HEK293 (cell line): Measurements from ENCODE around the gene MAPK8IP3.
A peak's percentile ranks its signal among the peaks of the same experiment; 100 is the strongest.

Experiments
- GFI1B ChIP-seq: fragments of 450-650 bp; formaldehyde crosslinking; IDR thresholded peaks from 2 replicates; pipeline ENCODE4 v1.5.1; 2016; ENCODE audit warnings: missing biosample characterization, missing genetic modification characterization
- IKZF3 ChIP-seq: fragments of 450-650 bp; IDR thresholded peaks from 2 replicates; pipeline ENCODE4 v1.5.0; 2018; ENCODE audit warnings: missing biosample characterization, mild to moderate bottlenecking, missing genetic modification characterization, moderate library complexity
- KLF10 ChIP-seq: fragments of 450-650 bp; IDR thresholded peaks from 2 replicates; pipeline ENCODE4 v1.5.1; 2018; ENCODE audit warnings: missing biosample characterization, mild to moderate bottlenecking, missing genetic modification characterization
- KLF8 ChIP-seq: fragments of 450-650 bp; formaldehyde crosslinking; IDR thresholded peaks from 2 replicates; pipeline ENCODE4 v1.5.1; 2016; ENCODE audit warnings: missing biosample characterization, missing genetic modification characterization
- PRDM1 ChIP-seq: fragments of 450-650 bp; formaldehyde crosslinking; IDR thresholded peaks from 2 replicates; pipeline ENCODE4; 2016; ENCODE audit warnings: missing biosample characterization, missing genetic modification characterization
- YY2 ChIP-seq: fragments of 450-650 bp; formaldehyde crosslinking; IDR thresholded peaks from 2 replicates; pipeline ENCODE4 v1.5.1; 2016; ENCODE audit warnings: missing biosample characterization, missing genetic modification characterization
- ZNF10 ChIP-seq: fragments of 450-650 bp; formaldehyde crosslinking; IDR thresholded peaks from 2 replicates; pipeline ENCODE4 v1.5.1; 2017; ENCODE audit warnings: missing biosample characterization, missing genetic modification characterization
- ZNF133 ChIP-seq: fragments of 450-650 bp; formaldehyde crosslinking; IDR thresholded peaks from 2 replicates; pipeline ENCODE4 v1.5.1; 2016; ENCODE audit warnings: missing biosample characterization, missing genetic modification characterization
- ZNF155 ChIP-seq: fragments of 450-650 bp; formaldehyde crosslinking; IDR thresholded peaks from 2 replicates; pipeline ENCODE4 v1.5.1; 2016; ENCODE audit warnings: missing biosample characterization, missing genetic modification characterization
- ZNF16 ChIP-seq: fragments of 450-650 bp; formaldehyde crosslinking; IDR thresholded peaks from 2 replicates; pipeline ENCODE4 v1.5.1; 2016; ENCODE audit warnings: low read depth, missing biosample characterization, missing genetic modification characterization
- ZNF214 ChIP-seq: fragments of 450-650 bp; formaldehyde crosslinking; IDR thresholded peaks from 2 replicates; pipeline ENCODE4 v1.5.1; 2017; ENCODE audit warnings: missing biosample characterization, mild to moderate bottlenecking, missing genetic modification characterization, borderline replicate concordance
- ZNF248 ChIP-seq: fragments of 450-650 bp; formaldehyde crosslinking; IDR thresholded peaks from 2 replicates; pipeline ENCODE4 v1.5.1; 2017; ENCODE audit warnings: missing biosample characterization, missing genetic modification characterization
- ZNF324 ChIP-seq: fragments of 450-650 bp; formaldehyde crosslinking; IDR thresholded peaks from 2 replicates; pipeline ENCODE4 v1.5.1; 2016; ENCODE audit warnings: missing biosample characterization, missing genetic modification characterization
- ZNF366 ChIP-seq: fragments of 450-650 bp; formaldehyde crosslinking; conservative IDR thresholded peaks from 2 replicates; pipeline ENCODE4 v1.5.1; 2016; ENCODE audit warnings: missing biosample characterization, missing genetic modification characterization
- ZNF501 ChIP-seq: fragments of 450-650 bp; formaldehyde crosslinking; IDR thresholded peaks from 2 replicates; pipeline ENCODE4 v1.5.1; 2016; ENCODE audit warnings: missing biosample characterization, missing genetic modification characterization
- ZNF510 ChIP-seq: fragments of 450-650 bp; formaldehyde crosslinking; IDR thresholded peaks from 2 replicates; pipeline ENCODE4 v1.5.1; 2018; ENCODE audit warnings: mild to moderate bottlenecking, missing genetic modification characterization, missing biosample characterization; ENCODE audit not compliant: insufficient replicate concordance
- ZNF585B ChIP-seq: fragments of 450-650 bp; formaldehyde crosslinking; IDR thresholded peaks from 2 replicates; pipeline ENCODE4 v1.5.1; 2016; ENCODE audit warnings: missing biosample characterization, missing genetic modification characterization
- TF ChIP-seq, protein P1 (sequence below): fragments of 450-650 bp; formaldehyde crosslinking; conservative IDR thresholded peaks from 2 replicates; pipeline ENCODE4 v1.5.1; 2016; ENCODE audit warnings: low read depth, missing biosample characterization, missing genetic modification characterization
- TF ChIP-seq, protein P2 (sequence below): fragments of 450-650 bp; formaldehyde crosslinking; IDR thresholded peaks from 2 replicates; pipeline ENCODE4 v1.5.1; 2016; ENCODE audit warnings: missing biosample characterization, missing genetic modification characterization
- TF ChIP-seq, protein P3 (sequence below): fragments of 450-650 bp; formaldehyde crosslinking; IDR thresholded peaks from 2 replicates; pipeline ENCODE4 v1.5.1; 2016; ENCODE audit warnings: missing biosample characterization, missing genetic modification characterization
- TF ChIP-seq, protein P4 (sequence below): fragments of 450-650 bp; formaldehyde crosslinking; IDR thresholded peaks from 2 replicates; pipeline ENCODE4 v1.5.1; 2016; ENCODE audit warnings: missing biosample characterization, missing genetic modification characterization
- TF ChIP-seq, protein P5 (sequence below): fragments of 450-650 bp; formaldehyde crosslinking; IDR thresholded peaks from 2 replicates; pipeline ENCODE4 v1.5.1; 2016; ENCODE audit warnings: missing biosample characterization, missing genetic modification characterization
- TF ChIP-seq, protein P6 (sequence below): fragments of 450-650 bp; formaldehyde crosslinking; IDR thresholded peaks from 2 replicates; pipeline ENCODE4 v1.5.1; 2016; ENCODE audit warnings: missing biosample characterization, missing genetic modification characterization

MAPK8IP3 gene

DNA sequence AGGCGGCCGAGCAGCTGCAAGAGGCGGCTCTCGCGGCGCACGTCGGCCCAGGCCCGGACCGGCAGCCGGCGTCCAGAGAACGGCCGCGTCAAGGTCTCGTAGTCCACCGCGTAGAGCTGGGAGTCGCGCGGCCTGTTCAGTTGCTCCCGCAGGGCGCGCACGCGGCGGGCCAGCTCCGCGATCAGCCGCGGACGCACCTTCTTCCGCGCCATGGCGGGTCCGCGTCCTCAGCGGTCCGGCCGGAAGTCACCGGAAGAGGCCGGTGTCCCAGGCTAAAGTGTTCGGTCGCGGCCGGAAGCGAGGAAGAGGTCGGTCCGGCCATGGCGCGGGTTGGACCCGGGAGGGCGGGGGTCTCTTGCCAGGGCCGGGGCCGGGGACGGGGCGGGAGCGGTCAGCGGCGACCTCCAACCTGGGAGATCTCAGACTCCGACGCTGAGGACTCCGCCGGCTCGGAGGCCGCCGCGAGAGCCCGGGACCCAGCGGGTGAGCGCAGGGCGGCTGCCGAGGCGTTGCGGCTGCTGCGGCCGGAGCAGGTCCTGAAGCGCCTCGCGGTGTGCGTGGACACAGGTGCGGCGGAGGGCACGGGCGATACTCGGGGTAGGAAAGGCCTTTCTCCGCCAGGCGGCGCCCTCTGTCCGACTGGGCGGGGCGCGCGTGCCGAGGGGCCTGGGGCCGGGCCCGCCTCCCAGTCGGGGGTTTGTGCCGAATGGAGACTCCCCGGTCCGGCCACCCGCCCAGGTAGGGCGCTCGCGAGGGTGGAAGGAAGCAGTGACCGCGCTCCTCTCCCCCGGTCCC is 67.1 kb downstream of the MAPK8IP3 start, which contains the start of gene MRPS34 (continued):
- TF ChIP-seq, protein P1, sequence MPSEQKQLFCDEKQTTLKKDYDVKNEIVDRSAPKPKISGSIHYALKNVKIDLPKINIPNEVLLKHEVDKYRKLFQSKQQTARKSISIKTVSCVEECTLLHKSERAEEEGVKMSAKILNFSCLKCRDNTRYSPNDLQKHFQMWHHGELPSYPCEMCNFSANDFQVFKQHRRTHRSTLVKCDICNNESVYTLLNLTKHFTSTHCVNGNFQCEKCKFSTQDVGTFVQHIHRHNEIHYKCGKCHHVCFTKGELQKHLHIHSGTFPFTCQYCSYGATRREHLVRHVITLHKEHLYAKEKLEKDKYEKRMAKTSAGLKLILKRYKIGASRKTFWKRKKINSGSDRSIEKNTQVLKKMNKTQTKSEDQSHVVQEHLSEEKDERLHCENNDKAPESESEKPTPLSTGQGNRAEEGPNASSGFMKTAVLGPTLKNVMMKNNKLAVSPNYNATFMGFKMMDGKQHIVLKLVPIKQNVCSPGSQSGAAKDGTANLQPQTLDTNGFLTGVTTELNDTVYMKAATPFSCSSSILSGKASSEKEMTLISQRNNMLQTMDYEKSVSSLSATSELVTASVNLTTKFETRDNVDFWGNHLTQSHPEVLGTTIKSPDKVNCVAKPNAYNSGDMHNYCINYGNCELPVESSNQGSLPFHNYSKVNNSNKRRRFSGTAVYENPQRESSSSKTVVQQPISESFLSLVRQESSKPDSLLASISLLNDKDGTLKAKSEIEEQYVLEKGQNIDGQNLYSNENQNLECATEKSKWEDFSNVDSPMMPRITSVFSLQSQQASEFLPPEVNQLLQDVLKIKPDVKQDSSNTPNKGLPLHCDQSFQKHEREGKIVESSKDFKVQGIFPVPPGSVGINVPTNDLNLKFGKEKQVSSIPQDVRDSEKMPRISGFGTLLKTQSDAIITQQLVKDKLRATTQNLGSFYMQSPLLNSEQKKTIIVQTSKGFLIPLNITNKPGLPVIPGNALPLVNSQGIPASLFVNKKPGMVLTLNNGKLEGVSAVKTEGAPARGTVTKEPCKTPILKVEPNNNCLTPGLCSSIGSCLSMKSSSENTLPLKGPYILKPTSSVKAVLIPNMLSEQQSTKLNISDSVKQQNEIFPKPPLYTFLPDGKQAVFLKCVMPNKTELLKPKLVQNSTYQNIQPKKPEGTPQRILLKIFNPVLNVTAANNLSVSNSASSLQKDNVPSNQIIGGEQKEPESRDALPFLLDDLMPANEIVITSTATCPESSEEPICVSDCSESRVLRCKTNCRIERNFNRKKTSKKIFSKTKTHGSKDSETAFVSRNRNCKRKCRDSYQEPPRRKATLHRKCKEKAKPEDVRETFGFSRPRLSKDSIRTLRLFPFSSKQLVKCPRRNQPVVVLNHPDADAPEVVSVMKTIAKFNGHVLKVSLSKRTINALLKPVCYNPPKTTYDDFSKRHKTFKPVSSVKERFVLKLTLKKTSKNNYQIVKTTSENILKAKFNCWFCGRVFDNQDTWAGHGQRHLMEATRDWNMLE: peak; percentile 33; the same call in 1 of the 2 replicates
- TF ChIP-seq ZNF133 (tag by site-specific recombination): no peak
- TF ChIP-seq KLF8 (tag by site-specific recombination): peak; percentile 71
- TF ChIP-seq, protein P2, sequence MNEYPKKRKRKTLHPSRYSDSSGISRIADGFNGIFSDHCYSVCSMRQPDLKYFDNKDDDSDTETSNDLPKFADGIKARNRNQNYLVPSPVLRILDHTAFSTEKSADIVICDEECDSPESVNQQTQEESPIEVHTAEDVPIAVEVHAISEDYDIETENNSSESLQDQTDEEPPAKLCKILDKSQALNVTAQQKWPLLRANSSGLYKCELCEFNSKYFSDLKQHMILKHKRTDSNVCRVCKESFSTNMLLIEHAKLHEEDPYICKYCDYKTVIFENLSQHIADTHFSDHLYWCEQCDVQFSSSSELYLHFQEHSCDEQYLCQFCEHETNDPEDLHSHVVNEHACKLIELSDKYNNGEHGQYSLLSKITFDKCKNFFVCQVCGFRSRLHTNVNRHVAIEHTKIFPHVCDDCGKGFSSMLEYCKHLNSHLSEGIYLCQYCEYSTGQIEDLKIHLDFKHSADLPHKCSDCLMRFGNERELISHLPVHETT (tag by site-specific recombination): peak; percentile 74
- no peak for TF ChIP-seq IKZF3 (tag by site-specific recombination)
- TF ChIP-seq ZNF10 (tag by site-specific recombination): no peak
- peak; percentile 82; the same call in 1 of the 2 replicates for TF ChIP-seq ZNF324
- TF ChIP-seq KLF10 (tag by site-specific recombination): peak; percentile 55
- peak; percentile 64 for TF ChIP-seq GFI1B (tag by site-specific recombination)
- TF ChIP-seq, protein P3, sequence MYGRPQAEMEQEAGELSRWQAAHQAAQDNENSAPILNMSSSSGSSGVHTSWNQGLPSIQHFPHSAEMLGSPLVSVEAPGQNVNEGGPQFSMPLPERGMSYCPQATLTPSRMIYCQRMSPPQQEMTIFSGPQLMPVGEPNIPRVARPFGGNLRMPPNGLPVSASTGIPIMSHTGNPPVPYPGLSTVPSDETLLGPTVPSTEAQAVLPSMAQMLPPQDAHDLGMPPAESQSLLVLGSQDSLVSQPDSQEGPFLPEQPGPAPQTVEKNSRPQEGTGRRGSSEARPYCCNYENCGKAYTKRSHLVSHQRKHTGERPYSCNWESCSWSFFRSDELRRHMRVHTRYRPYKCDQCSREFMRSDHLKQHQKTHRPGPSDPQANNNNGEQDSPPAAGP (tag by site-specific recombination): peak; percentile 70
- TF ChIP-seq ZNF585B (tag by site-specific recombination): no peak
- TF ChIP-seq, protein P4, sequence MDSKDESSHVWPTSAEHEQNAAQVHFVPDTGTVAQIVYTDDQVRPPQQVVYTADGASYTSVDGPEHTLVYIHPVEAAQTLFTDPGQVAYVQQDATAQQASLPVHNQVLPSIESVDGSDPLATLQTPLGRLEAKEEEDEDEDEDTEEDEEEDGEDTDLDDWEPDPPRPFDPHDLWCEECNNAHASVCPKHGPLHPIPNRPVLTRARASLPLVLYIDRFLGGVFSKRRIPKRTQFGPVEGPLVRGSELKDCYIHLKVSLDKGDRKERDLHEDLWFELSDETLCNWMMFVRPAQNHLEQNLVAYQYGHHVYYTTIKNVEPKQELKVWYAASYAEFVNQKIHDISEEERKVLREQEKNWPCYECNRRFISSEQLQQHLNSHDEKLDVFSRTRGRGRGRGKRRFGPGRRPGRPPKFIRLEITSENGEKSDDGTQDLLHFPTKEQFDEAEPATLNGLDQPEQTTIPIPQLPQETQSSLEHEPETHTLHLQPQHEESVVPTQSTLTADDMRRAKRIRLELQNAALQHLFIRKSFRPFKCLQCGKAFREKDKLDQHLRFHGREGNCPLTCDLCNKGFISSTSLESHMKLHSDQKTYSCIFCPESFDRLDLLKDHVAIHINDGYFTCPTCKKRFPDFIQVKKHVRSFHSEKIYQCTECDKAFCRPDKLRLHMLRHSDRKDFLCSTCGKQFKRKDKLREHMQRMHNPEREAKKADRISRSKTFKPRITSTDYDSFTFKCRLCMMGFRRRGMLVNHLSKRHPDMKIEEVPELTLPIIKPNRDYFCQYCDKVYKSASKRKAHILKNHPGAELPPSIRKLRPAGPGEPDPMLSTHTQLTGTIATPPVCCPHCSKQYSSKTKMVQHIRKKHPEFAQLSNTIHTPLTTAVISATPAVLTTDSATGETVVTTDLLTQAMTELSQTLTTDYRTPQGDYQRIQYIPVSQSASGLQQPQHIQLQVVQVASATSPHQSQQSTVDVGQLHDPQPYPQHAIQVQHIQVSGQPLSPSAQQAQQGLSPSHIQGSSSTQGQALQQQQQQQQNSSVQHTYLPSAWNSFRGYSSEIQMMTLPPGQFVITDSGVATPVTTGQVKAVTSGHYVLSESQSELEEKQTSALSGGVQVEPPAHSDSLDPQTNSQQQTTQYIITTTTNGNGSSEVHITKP (tag by site-specific recombination): peak; percentile 50
- no peak for TF ChIP-seq ZNF214 (tag by site-specific recombination)
- TF ChIP-seq, protein P5, sequence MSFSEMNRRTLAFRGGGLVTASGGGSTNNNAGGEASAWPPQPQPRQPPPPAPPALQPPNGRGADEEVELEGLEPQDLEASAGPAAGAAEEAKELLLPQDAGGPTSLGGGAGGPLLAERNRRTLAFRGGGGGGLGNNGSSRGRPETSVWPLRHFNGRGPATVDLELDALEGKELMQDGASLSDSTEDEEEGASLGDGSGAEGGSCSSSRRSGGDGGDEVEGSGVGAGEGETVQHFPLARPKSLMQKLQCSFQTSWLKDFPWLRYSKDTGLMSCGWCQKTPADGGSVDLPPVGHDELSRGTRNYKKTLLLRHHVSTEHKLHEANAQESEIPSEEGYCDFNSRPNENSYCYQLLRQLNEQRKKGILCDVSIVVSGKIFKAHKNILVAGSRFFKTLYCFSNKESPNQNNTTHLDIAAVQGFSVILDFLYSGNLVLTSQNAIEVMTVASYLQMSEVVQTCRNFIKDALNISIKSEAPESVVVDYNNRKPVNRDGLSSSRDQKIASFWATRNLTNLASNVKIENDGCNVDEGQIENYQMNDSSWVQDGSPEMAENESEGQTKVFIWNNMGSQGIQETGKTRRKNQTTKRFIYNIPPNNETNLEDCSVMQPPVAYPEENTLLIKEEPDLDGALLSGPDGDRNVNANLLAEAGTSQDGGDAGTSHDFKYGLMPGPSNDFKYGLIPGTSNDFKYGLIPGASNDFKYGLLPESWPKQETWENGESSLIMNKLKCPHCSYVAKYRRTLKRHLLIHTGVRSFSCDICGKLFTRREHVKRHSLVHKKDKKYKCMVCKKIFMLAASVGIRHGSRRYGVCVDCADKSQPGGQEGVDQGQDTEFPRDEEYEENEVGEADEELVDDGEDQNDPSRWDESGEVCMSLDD: no peak
- TF ChIP-seq ZNF16: no peak
- TF ChIP-seq YY2 (tag by site-specific recombination): peak; percentile 96
- peak; percentile 83 for TF ChIP-seq ZNF501 (tag by site-specific recombination)
- TF ChIP-seq, protein P6, sequence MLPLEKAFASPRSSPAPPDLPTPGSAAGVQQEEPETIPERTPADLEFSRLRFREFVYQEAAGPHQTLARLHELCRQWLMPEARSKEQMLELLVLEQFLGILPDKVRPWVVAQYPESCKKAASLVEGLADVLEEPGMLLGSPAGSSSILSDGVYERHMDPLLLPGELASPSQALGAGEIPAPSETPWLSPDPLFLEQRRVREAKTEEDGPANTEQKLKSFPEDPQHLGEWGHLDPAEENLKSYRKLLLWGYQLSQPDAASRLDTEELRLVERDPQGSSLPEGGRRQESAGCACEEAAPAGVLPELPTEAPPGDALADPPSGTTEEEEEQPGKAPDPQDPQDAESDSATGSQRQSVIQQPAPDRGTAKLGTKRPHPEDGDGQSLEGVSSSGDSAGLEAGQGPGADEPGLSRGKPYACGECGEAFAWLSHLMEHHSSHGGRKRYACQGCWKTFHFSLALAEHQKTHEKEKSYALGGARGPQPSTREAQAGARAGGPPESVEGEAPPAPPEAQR (tag by site-specific recombination): 0 out of 2 replicates have a peak, but pooled peaks have one; percentile 14
- TF ChIP-seq ZNF510 (tag by site-specific recombination): no peak
- no peak for TF ChIP-seq ZNF248 (tag by site-specific recombination)
- no peak for TF ChIP-seq ZNF366 (tag by site-specific recombination)
- TF ChIP-seq PRDM1 (tag by site-specific recombination): no peak
- TF ChIP-seq ZNF155: no peak
